DOHH2 (cell line): Measurements from ENCODE around the gene NHERF1.

Experiments
- H3F3A ChIP-seq: fragments of 200-600 bp; sonication (generic), shearing (Covaris generic); 2 replicates; pipeline ENCODE4 v1.6.0; 2016; ENCODE audit warnings: antibody characterized with exemption, mild to moderate bottlenecking; ENCODE audit not compliant: control insufficient read depth, insufficient read depth
- H3K27ac ChIP-seq: fragments of 200-600 bp; sonication (generic); 2 replicates; pipeline ENCODE4 v1.5.1; 2014; ENCODE audit warnings: low read depth, mild to moderate bottlenecking, low read length, moderate library complexity
- H3K27me3 ChIP-seq: fragments of 200-600 bp; sonication (generic); 2 replicates; pipeline ENCODE4 v1.6.1; 2014; ENCODE audit warnings: mild to moderate bottlenecking, low read length, mixed read lengths; ENCODE audit not compliant: control insufficient read depth
- H3K36me3 ChIP-seq: fragments of 200-600 bp; sonication (generic); 2 replicates; pipeline ENCODE4 v1.6.1; 2014; ENCODE audit warnings: mild to moderate bottlenecking, low read length, moderate library complexity, mixed read lengths; ENCODE audit not compliant: control insufficient read depth
- H3K4me1 ChIP-seq: fragments of 200-600 bp; sonication (generic); 2 replicates; pipeline ENCODE4 v1.6.1; 2014; ENCODE audit warnings: mild to moderate bottlenecking, low read length, mixed read lengths; ENCODE audit not compliant: control insufficient read depth
- H3K4me2 ChIP-seq: fragments of 200-600 bp; sonication (generic); 2 replicates; pipeline ENCODE4 v1.6.0; 2014; ENCODE audit warnings: mild to moderate bottlenecking, low read length, moderate library complexity
- H3K4me3 ChIP-seq: fragments of 200-600 bp; sonication (generic); 2 replicates; pipeline ENCODE4 v1.5.1; 2014; ENCODE audit warnings: mild to moderate bottlenecking, low read length, mixed read lengths
- H3K79me2 ChIP-seq: fragments of 200-600 bp; sonication (generic); 2 replicates; pipeline ENCODE4 v1.6.1; 2014; ENCODE audit warnings: mild to moderate bottlenecking, low read length, mixed read lengths; ENCODE audit not compliant: control insufficient read depth
- H3K9me2 ChIP-seq: fragments of 200-600 bp; sonication (generic); replicated peaks from 2 replicates; pipeline ENCODE4 v1.6.1; 2014; ENCODE audit warnings: mild to moderate bottlenecking, low read length, mixed read lengths; ENCODE audit not compliant: control insufficient read depth
- H3K9me3 ChIP-seq: fragments of 200-600 bp; sonication (generic); 2 replicates; pipeline ENCODE4 v1.6.1; 2014; ENCODE audit warnings: antibody characterized with exemption, low read length, mixed read lengths; ENCODE audit not compliant: control insufficient read depth, insufficient read depth
- H4K20me1 ChIP-seq: fragments of 200-600 bp; sonication (generic); 2 replicates; pipeline ENCODE4 v1.6.0; 2014; ENCODE audit warnings: low read depth, mild to moderate bottlenecking, antibody characterized with exemption, low read length, moderate library complexity; ENCODE audit not compliant: control insufficient read depth, insufficient read depth
- EZH2phosphoT487 ChIP-seq: fragments of 200-600 bp; sonication (generic); IDR thresholded peaks from 2 replicates; pipeline ENCODE4 v1.6.1; 2017; ENCODE audit warnings: borderline replicate concordance, mild to moderate bottlenecking, antibody characterized with exemption, low read length, moderate library complexity, mixed read lengths
- TF ChIP-seq, protein P1 (sequence below): fragments of 200-600 bp; sonication (generic); IDR thresholded peaks from one replicate; pipeline ENCODE4 v1.5.1; 2014; ENCODE audit warnings: antibody characterized with exemption, mild to moderate bottlenecking, low read depth, low read length; ENCODE audit not compliant: poor library complexity, severe bottlenecking

NHERF1 gene

DNA sequence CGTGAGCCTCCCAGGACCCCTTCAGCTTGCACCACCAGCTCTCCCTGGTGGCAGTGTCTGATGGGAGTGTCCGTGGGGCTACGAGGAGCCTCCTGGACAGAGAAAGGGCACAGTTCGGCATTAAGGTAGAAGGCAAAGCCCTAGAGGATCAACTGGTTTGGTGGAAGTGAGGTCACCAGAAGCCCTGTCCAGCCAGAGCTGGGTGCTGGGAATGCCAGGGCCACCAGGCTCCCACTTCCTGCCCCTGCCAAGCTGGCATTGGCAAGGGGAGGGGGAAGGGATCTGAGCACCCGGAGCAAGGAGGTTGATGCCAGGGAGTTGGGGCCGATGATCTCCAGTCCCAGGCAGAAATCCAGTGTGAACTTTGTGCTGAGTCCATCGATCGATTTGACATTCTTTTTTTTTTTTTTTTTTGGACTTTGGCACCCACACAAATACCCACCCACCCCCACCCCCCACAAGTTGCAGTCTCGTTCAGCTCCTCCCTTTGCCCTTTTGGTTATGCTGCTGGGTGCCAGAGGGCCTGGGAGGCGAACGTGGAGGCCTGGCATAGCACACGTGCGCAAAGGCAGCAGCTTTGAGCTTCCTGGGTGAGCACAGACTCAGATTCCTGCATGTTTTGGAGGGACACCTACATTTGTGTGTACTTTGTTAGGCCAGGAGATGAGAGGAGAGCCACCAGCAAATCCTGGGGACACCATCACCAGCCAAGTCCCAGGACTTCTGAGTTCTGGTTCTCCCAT lies 2.1 kb downstream of the NHERF1 start:
- Histone ChIP-seq H3K36me3 (peaks cover 6% of the 10 kb centered on the region), H3K9me2 (no peaks in the 10 kb centered on the region), H3K27me3 (no peaks in the 10 kb centered on the region), H3K4me1 (peaks cover 25% of the 10 kb centered on the region), H3K4me3 (peak overlapping the region; percentile 88), H3K27ac (no peak overlapping the region), H3K4me2 (peak overlapping the region; percentile 74), H3F3A (no peaks in the 10 kb centered on the region; the same call in 1 of the 2 replicates), H3K9me3 (no peaks in the 10 kb centered on the region), H3K79me2 (peaks cover 57% of the 10 kb centered on the region), H4K20me1 (peaks cover 22% of the 10 kb centered on the region)
- no peak for TF ChIP-seq EZH2phosphoT487
- TF ChIP-seq, protein P1, sequence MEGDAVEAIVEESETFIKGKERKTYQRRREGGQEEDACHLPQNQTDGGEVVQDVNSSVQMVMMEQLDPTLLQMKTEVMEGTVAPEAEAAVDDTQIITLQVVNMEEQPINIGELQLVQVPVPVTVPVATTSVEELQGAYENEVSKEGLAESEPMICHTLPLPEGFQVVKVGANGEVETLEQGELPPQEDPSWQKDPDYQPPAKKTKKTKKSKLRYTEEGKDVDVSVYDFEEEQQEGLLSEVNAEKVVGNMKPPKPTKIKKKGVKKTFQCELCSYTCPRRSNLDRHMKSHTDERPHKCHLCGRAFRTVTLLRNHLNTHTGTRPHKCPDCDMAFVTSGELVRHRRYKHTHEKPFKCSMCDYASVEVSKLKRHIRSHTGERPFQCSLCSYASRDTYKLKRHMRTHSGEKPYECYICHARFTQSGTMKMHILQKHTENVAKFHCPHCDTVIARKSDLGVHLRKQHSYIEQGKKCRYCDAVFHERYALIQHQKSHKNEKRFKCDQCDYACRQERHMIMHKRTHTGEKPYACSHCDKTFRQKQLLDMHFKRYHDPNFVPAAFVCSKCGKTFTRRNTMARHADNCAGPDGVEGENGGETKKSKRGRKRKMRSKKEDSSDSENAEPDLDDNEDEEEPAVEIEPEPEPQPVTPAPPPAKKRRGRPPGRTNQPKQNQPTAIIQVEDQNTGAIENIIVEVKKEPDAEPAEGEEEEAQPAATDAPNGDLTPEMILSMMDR, result no peak

DNA sequence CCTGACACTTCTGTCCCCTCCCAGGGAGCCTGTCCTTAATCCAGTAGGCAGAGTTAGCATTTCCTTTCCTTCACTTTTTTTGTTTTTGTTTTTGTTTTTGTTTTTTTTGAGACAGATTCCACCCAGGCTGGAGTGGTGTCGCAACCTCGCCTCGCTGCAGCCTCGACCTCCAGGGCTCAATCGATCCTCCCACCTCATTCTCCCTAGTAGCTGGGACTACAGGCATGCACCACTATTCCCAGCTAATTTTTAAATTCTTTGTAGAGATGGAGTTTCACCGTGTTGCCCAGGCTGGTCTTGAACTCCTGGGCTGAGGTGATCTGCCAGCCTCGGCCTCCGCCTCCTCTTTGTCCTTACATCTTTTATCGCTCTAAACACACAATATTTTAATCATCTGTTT lies 4.0 kb downstream of the NHERF1 start:
- Histone ChIP-seq H3K27ac (no peak overlapping the region), H3K4me1 (peaks cover 28% of the 10 kb centered on the region), H3K9me2 (no peaks in the 10 kb centered on the region), H3K27me3 (no peaks in the 10 kb centered on the region), H4K20me1 (peaks cover 27% of the 10 kb centered on the region), H3K4me2 (no peak overlapping the region), H3K79me2 (peaks cover 69% of the 10 kb centered on the region), H3K9me3 (no peaks in the 10 kb centered on the region), H3K36me3 (peaks cover 6% of the 10 kb centered on the region), H3F3A (no peaks in the 10 kb centered on the region), H3K4me3 (no peak overlapping the region)
- TF ChIP-seq, protein P1, result no peak
- TF ChIP-seq EZH2phosphoT487, result no peak

DNA sequence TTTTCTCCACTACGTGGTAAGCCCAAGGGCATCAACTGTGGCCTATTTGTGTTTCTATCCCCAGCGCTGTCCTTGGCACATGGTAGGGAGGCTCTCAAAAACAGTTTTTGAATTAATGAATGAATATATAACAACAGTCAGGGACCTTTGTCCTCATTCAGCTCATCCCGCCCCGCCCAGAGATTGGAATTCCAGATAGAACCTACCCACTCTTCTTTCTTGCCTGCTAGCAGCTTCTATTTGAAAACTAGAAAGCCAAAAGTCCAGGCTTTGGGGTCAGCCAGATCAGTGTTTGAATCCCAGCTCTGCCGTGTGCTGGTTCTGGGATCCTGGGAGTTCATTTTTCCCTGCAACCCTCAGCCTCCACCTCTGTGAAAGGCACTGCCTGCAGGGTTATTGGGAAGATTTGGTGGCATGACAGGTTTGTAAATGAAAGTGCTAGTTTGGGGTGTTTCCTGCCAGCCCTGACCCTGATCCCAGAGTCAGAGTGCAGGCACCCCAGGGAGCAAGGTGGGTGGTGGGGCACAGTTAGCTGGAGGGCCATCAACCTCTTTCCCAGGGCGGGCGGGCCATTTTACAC lies 4.5 kb downstream of the NHERF1 start:
- Histone ChIP-seq H3K4me3 (no peak overlapping the region), H3K79me2 (peaks cover 74% of the 10 kb centered on the region), H3F3A (no peaks in the 10 kb centered on the region), H3K4me1 (peaks cover 28% of the 10 kb centered on the region), H3K9me3 (no peaks in the 10 kb centered on the region), H3K9me2 (no peaks in the 10 kb centered on the region), H3K27ac (no peak overlapping the region), H3K4me2 (no peak overlapping the region), H3K36me3 (peaks cover 6% of the 10 kb centered on the region), H4K20me1 (peaks cover 29% of the 10 kb centered on the region), H3K27me3 (no peaks in the 10 kb centered on the region)
- TF ChIP-seq, protein P1, result no peak
- no peak for TF ChIP-seq EZH2phosphoT487
